ENCODE data around the gene NFIB.

GRCh38 chr9:14238518-14238917 lies 75.4 kb downstream of the NFIB start:
- TF ChIP-seq EP300 (IDR thresholded peaks at IDR 0.05) (no peak), CTCF (IDR thresholded peaks at IDR 0.05) (no peak), POLR2A (IDR thresholded peaks at IDR 0.05) (no peak)

All from stomach (tissue), 4 donors.